GM21381 (cell line): Measurements from ENCODE around the gene RUVBL1.
A peak's percentile ranks its signal among the peaks of the same experiment; 100 is the strongest.

ENCODE experiments used
- ATAC-seq: cut with Tn5 transposase; IDR thresholded peaks from one replicate; pipeline ENCODE4 v1.9.1; 2021; ENCODE audit warnings: mild to moderate bottlenecking, moderate library complexity; ENCODE audit not compliant: unreplicated experiment

RUVBL1 gene

GRCh38 chr3:128070898-128071591 is 52.6 kb downstream of the RUVBL1 start:
- ATAC-seq: no peak

DNA sequence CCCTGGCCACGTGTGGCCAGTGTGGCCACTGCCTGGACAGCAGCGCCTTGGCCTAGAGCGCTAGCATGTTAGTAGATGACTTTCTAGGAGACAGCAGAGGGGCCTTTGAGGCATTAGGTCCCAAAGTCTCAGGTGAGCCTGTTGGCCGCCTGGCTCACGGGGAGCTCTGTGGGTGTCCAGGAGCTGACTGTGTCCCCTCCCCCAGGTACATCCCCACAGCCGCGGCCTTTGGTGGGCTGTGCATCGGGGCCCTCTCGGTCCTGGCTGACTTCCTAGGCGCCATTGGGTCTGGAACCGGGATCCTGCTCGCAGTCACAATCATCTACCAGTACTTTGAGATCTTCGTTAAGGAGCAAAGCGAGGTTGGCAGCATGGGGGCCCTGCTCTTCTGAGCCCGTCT is 54.3 kb downstream of the RUVBL1 start:
- no peak for ATAC-seq

- no peak for ATAC-seq
Observed at GRCh38 chr3:128068156-128068620, 55.4 kb downstream of the RUVBL1 start.

DNA sequence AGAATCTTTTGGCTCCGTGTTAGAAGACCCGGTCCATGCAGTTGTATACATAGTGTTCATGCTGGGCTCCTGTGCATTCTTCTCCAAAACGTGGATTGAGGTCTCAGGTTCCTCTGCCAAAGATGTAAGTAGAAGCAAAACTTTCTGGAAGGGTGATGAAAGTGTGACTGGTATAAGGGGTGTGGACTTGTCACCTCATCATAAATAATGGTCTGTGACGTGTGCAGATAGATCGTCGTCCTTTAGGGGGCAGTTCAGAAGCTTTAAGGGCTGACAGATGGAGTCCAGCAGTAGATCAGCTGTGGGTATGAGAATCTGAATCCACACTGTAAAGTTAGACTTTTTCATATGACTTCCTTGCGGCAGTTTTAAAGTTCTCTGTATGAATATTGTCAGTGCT is 56.1 kb downstream of the RUVBL1 start:
- ATAC-seq: no peak

DNA sequence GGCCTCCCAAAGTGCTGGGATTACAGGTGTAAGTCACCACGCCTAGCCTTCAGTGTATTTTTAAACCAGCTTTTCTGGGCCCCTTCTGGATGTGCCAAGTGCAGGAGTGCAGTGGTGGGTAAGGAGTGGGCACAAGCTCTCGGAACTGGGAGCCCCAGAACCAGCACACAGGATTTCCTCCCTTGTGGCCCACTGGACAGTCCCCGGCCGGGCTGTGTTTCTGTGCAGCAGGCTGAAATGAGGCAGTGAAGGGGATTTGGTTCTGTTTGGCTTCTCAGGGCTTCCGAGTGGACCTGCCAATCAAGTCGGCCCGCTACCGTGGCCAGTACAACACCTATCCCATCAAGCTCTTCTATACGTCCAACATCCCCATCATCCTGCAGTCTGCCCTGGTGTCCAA is 56.9 kb downstream of the RUVBL1 start:
- ATAC-seq: no peak

DNA sequence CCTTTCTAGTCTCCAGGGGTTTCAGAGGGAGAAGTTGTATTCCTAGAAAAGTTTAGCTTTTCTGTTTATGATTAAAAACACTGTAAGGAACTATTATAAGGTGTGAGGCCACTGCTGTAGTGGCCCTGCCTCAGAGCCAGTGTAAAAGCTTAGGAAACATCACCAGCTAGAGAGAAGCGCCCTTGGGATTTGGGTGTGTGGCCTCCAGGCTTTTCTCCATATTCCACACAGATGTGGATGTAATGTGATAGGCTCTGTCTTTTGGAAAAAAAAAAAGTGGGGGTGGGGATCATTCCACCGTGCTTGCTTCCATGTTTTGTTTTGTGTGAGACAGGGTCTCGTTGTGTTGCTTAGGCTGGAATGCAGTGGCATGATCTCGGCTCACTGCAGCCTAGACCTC is 57.5 kb downstream of the RUVBL1 start:
- no peak for ATAC-seq

GRCh38 chr3:128064962-128065361 is 58.6 kb downstream of the RUVBL1 start:
- ATAC-seq: no peak

DNA sequence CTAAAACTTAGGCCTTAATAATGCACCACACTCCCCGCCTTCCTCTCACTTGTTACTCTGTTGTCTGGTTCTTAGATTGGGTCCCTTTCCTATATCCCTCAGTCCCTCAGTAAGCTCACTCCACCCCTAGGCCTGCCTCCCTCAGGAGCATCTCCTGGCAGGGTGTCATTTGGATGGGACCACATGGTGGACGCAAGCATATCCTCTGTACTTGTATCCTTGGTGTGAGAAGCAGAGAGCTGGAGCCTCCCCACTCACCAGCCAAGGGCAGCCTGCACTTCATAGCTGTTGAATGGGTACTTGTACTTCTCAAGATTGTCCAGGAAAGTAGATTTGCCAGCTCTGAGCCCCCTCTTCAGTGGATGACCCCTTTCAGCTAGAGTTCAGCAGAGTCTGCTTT is 59.7 kb downstream of the RUVBL1 start:
- ATAC-seq: no peak

DNA sequence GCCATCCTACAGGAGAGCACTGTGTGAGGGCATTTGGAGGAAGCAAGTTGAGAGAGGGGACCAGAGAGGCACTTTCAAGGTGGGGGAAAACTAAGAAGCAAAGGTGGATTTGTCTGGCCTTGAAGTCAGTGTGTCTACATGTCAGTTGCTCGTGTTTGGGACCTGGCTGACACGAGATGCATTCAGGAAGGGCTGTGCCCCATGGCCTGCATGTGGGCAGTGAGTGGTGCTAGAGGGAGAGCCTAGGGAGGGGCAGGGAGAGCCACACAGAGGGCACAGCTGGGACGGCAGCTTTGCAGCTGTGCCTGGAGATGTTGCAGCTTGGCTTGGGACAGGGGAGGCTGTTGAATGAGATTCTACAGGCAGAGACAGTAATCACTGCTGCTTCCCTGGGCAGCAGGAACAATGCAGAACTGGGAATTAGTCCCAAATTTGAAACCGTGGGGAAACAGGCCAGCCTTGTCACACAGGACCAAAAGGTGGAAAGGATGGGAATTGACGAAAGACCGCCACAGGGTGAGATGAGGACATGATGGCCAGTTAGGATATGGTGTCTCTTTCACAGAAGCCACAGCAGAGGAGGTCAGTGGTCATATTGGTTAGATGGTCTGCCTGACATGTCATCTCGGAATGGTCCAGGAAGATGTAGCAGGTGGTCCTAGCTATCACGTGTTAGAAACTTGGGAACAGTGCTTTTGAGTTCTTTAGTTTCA is 61.4 kb downstream of the RUVBL1 start:
- no peak for ATAC-seq

- no peak for ATAC-seq
Observed at GRCh38 chr3:128060473-128061381, 62.9 kb downstream of the RUVBL1 start.

DNA sequence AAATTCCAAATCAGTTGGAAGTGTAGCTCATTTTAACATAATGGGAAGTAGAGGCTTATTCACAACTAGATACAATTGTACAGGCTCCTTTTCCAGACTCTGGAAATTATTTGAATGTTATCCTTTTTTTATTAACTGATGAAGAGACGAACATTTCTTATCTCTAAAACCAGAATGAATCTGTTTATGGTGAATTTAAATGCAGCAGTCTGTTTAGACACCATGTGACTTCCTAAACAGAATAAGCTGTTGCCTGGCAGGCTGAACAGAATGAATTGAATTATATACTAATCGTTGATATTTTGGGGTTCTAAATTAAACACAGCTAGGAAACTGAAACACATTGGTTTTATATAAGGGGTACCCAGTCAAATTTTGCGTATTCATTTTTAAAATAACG is 67.4 kb downstream of the RUVBL1 start:
- ATAC-seq: no peak

DNA sequence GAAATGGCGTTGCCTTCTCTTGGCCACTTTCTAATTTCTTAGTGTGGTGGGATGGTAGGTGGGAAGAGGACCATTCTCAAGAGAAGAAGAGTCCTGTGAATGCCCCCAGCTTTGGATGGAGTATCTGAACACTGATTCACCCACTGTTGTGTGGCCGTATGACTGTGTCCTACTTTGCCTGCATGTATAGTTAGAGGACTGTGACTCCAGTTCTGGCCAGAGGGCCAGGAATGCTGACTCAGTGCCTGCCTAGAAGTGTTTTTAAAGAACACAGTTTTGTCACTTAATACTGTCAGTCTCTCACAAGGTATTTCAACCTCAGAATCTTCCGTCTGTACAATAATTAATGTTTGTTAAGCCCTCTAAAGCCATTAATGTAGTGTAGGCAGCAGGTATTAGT is 69.2 kb downstream of the RUVBL1 start:
- ATAC-seq: no peak

- ATAC-seq: no peak
Observed at GRCh38 chr3:128053614-128054013, 70.0 kb downstream of the RUVBL1 start.

- no peak for ATAC-seq
Observed at GRCh38 chr3:128052595-128053351, 70.8 kb downstream of the RUVBL1 start.

DNA sequence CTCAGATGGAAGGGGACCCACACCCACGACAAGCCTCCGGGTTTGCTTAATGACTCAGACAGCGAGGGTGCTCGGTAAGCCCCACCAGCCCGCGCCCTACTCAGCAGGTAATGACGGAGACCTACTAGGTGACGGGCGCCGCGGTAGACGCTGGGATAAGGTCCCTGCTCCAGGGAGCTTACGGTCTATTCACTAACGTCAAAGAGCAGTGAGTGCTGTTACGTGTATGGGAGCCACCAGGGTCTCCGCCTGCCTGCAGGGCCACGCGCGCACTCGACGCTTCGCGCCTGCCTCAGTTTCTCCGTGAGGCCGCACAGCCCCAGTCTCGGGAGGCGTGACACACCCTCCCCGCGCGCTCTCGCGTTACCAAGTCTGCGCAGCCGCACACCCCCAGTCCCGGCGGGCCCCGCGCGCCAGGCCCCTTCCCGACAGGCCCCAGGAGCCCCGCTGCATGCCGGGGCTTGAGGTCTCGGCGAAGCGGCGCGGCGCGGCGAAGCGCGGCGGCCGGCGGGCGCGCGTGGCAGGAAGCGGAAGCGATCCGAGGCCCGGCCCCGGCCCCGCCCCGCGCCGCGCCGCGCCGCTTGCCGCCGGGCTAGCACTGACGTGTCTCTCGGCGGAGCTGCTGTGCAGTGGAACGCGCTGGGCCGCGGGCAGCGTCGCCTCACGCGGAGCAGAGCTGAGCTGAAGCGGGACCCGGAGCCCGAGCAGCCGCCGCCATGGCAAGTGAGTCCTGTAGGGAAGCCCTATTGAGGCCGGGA is 71.6 kb downstream of the RUVBL1 start, which contains the start of gene SEC61A1:
SEC61A1 (plus strand) TSS at position 601 of the 758 bp plus-strand sequence; CDS start at position 717, 116 bp downstream.
- ATAC-seq: peak; percentile 96

GRCh38 chr3:128051459-128051836 is 72.2 kb downstream of the RUVBL1 start:
- no peak for ATAC-seq

- no peak for ATAC-seq
Observed at GRCh38 chr3:128050597-128050996, 73.0 kb downstream of the RUVBL1 start.

DNA sequence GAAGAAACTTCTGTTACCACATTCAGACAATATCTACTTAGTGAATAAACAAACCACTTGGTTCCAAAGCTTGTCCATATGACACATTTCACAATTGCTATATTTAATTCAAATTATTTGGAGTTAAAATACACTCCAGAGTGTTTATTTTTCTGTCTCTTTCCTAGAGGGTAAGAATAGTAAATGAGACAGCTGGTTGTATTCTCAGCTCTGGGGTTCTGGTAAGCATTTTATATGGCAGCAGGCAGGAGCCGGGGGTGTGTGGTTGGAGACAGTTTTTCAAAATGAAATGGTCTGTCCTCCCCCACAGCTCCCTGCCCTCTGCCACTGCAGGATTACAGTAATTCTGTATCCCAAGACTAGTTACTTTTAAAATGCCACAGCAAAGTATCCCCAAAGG is 82.3 kb downstream of the RUVBL1 start:
- ATAC-seq: no peak

DNA sequence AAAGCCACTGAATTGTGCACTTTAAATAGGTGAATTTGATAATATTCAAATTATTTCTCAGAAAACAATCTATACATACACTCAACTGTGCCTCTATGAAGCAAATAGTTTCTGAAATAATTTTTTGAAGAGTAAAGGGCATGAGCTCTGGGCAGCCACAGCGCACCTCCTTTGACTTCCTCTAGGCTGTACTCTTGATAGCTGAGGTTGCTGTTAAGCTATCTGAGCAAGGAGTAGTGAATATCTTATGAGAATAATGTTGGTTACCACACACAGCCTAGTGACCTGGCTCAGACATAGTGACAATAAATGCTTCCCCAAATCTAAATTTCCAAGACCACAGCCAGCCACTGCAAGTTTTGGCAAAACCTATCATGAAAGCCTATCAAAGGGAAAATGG is 83.0 kb downstream of the RUVBL1 start:
- no peak for ATAC-seq

GRCh38 chr3:128040041-128040440 is 83.6 kb downstream of the RUVBL1 start:
- ATAC-seq: no peak
